Motor neuron (in vitro differentiated cells): ENCODE results near the gene NSUN6. TPM values are rescaled to one million over a fixed set of nuclear protein-coding genes. Genes with fewer than 3 reads are reported as not detected.
"Not testable (repeated sequence)": the region's sequence is repeated elsewhere in the genome, so short reads cannot be mapped to it uniquely, and the experiment has no call there.

ENCODE experiments used
- ATAC-seq, 8 experiments: fragments of 200-7000 bp; cut with Tn5 transposase; replicated peaks in 6 of 8; 2 replicates each; pipeline ENCODE4 v1.8.0; 2021; ENCODE audit warnings: mild to moderate bottlenecking in 8 of 8, moderate library complexity in 8 of 8
- H3K27ac ChIP-seq, 2 donors: fragments of 250-450 bp; sonication (Bioruptor Pico); 2 replicates each; pipeline ENCODE4 v1.9.0; 2021; ENCODE audit warnings: antibody characterized with exemption in 2 of 2, mild to moderate bottlenecking in 2 of 2, moderate library complexity in 1 of 2
- H3K4me1 ChIP-seq, 2 donors: fragments of 250-450 bp; sonication (Bioruptor Pico); replicated peaks in 1 of 2; 2 replicates each; pipeline ENCODE4 v1.6.1; 2021; ENCODE audit warnings: antibody characterized with exemption in 2 of 2, mild to moderate bottlenecking in 2 of 2, moderate library complexity in 1 of 2
- H3K4me3 ChIP-seq, 5 donors: fragments of 250-450 bp; sonication (Bioruptor Pico); 2 replicates each; pipeline ENCODE4 v1.9.0; 2021; ENCODE audit warnings: antibody characterized with exemption in 5 of 5, mild to moderate bottlenecking in 5 of 5, moderate library complexity in 4 of 5
- WGBS, 10 experiments: fragments of 450-650 bp; shearing (Covaris generic); methylation state at CpG; one replicate each; pipeline ENCODE4 v1.0.0; 2022; 5-methylcytosine and 5-hydroxymethylcytosine counted together
- in situ Hi-C, 9 experiments: fragments of 400-800 bp; cut with MboI; loops; one replicate each; pipeline ENCODE4 v1.15.0; 2021; ENCODE audit warnings: low sequenced_read_pairs in 9 of 9, low pct_unique_long_range_greater_than_20kb in 2 of 9; ENCODE audit not compliant: unreplicated experiment in 9 of 9
- total RNA-seq, 8 experiments: library from RNA; unstranded; fragments of 300-600 nt; gene quantifications; 2 replicates each; pipeline versions ENCODE4 v1.2.3 to v1.2.4, GENCODE V29; 2022

NSUN6 gene
- total RNA-seq, 8 experiments from 2014 or later = 13.0 to 37.4 (median 23.9) TPM

- in situ Hi-C loops = no loop called here
- peaks cover 0 to 3% of the 10 kb centered on the region in 2 donors for H3K4me1 ChIP-seq
- no peak for ATAC-seq
- no peak overlapping the region for H3K27ac ChIP-seq
- H3K4me3 ChIP-seq = no peak overlapping the region
- WGBS, 10 experiments = 56 to 100% (median 93%) methylated on average over 2 to 5 of the region's 5 CpGs
Measured at GRCh38 chr10:18625886-18626285, 25.5 kb downstream of the NSUN6 start.

GRCh38 chr10:18623671-18624070, 27.7 kb downstream of the NSUN6 start:
- WGBS, 10 experiments = 13 to 100% (median 40%) methylated on average over 1 of the region's 1 CpG; no CpG with 5 or more reads in 5 of the 10 experiments
- H3K4me3 ChIP-seq, H3K4me1 ChIP-seq, H3K27ac ChIP-seq: not testable (repeated sequence)
- ATAC-seq = peak in 1 of 8 experiments; percentile 21
- in situ Hi-C loops = loop anchor here in 3 of 9 experiments (25.0 kb wide), 1 partner anchor 111 kb away; no protein-coding TSS in a partner anchor

- no peak overlapping the region for H3K27ac ChIP-seq
- H3K4me3 ChIP-seq = no peak overlapping the region
- ATAC-seq = no peak
- in situ Hi-C loops = loop anchor here in 3 of 9 experiments (25.0 kb wide), 1 partner anchor 109 kb away; no protein-coding TSS in a partner anchor
- H3K4me1 ChIP-seq = no peaks in the 10 kb centered on the region
Measured at GRCh38 chr10:18620856-18621255, 30.5 kb downstream of the NSUN6 start.

- no peak overlapping the region for H3K27ac ChIP-seq
Measured at GRCh38 chr10:18619016-18619415, 32.4 kb downstream of the NSUN6 start.

GRCh38 chr10:18616337-18616736, 35.0 kb downstream of the NSUN6 start:
- WGBS, 10 experiments = 49 to 100% (median 82%) methylated on average over 3 of the region's 3 CpGs; no CpG with 5 or more reads in 1 of the 10 experiments

More at GRCh38 chr10:18619016-18619415, 32.4 kb downstream of the NSUN6 start:
- WGBS, 10 experiments = 10 to 100% (median 86%) methylated on average over 1 to 3 of the region's 3 CpGs; no CpG with 5 or more reads in 4 of the 10 experiments
- Histone ChIP-seq H3K4me3 (no peak overlapping the region), H3K4me1 (no peaks in the 10 kb centered on the region)
- ATAC-seq = no peak
- in situ Hi-C loops = loop anchor here in 3 of 9 experiments (25.0 kb wide), 1 partner anchor 107 kb away; no protein-coding TSS in a partner anchor

GRCh38 chr10:18615618-18616017, 35.8 kb downstream of the NSUN6 start:
- in situ Hi-C loops = loop anchor here in 3 of 9 experiments (25.0 kb wide), 1 partner anchor 103 kb away; no protein-coding TSS in a partner anchor
- Histone ChIP-seq H3K4me1 (peaks cover 0 to 3% of the 10 kb centered on the region in 2 donors), H3K27ac (no peak overlapping the region), H3K4me3 (no peak overlapping the region)
- 75 to 100% (median 98%) methylated on average over 1 to 4 of the region's 4 CpGs; no CpG with 5 or more reads in 1 of the 10 experiments for WGBS, 10 experiments
- ATAC-seq = no peak

More at GRCh38 chr10:18616337-18616736, 35.0 kb downstream of the NSUN6 start:
- Histone ChIP-seq H3K4me1 (no peaks in the 10 kb centered on the region), H3K4me3 (no peak overlapping the region), H3K27ac (no peak overlapping the region)
- in situ Hi-C loops = loop anchor here in 3 of 9 experiments (25.0 kb wide), 1 partner anchor 104 kb away; no protein-coding TSS in a partner anchor
- ATAC-seq = no peak

GRCh38 chr10:18611168-18611567, 40.2 kb downstream of the NSUN6 start:
- no peak overlapping the region for H3K27ac ChIP-seq
- ATAC-seq = no peak
- H3K4me3 ChIP-seq = no peak overlapping the region
- in situ Hi-C loops = loop anchor here in 3 of 9 experiments (25.0 kb wide), 1 partner anchor 99 kb away; no protein-coding TSS in a partner anchor
- H3K4me1 ChIP-seq = peaks cover 0 to 3% of the 10 kb centered on the region in 2 donors
- WGBS, 10 experiments = 83 to 100% (median 90%) methylated on average over 1 to 4 of the region's 4 CpGs; no CpG with 5 or more reads in 3 of the 10 experiments

- in situ Hi-C loops = loop anchor here in 3 of 9 experiments (25.0 kb wide), 1 partner anchor 98 kb away; no protein-coding TSS in a partner anchor
- H3K4me3 ChIP-seq = no peak overlapping the region
- 49 to 100% (median 70%) methylated on average over 1 to 3 of the region's 3 CpGs; no CpG with 5 or more reads in 1 of the 10 experiments for WGBS, 10 experiments
- ATAC-seq = peak in 7 of 8 experiments; percentile 79 to 99 (median 91)
- peak overlapping the region in 1 of 2 donors; percentile 57 for H3K27ac ChIP-seq
- H3K4me1 ChIP-seq = peaks cover 0 to 3% of the 10 kb centered on the region in 2 donors
Measured at GRCh38 chr10:18610517-18610916, 40.9 kb downstream of the NSUN6 start.

- ATAC-seq = no peak
- Histone ChIP-seq H3K27ac (no peak overlapping the region), H3K4me3 (no peak overlapping the region), H3K4me1 (peaks cover 0 to 3% of the 10 kb centered on the region in 2 donors)
- 78 to 100% (median 88%) methylated on average over 2 to 6 of the region's 6 CpGs; no CpG with 5 or more reads in 1 of the 10 experiments for WGBS, 10 experiments
- in situ Hi-C loops = loop anchor here in 3 of 9 experiments (25.0 kb wide), 1 partner anchor 96 kb away; no protein-coding TSS in a partner anchor
Measured at GRCh38 chr10:18608596-18608995, 42.8 kb downstream of the NSUN6 start.

- peak in 4 of 8 experiments; percentile 16 to 89 (median 88) for ATAC-seq
- in situ Hi-C loops = loop anchor here in 3 of 9 experiments (25.0 kb wide), 1 partner anchor 95 kb away; no protein-coding TSS in a partner anchor
Measured at GRCh38 chr10:18607503-18608378, 43.6 kb downstream of the NSUN6 start.

GRCh38 chr10:18606051-18606695, 45.2 kb downstream of the NSUN6 start:
- no peak for ATAC-seq
- in situ Hi-C loops = loop anchor here in 3 of 9 experiments (25.0 kb wide), 1 partner anchor 94 kb away; no protein-coding TSS in a partner anchor
- no peak overlapping the region for H3K27ac ChIP-seq
- no peak overlapping the region for H3K4me3 ChIP-seq
- peaks cover 0 to 3% of the 10 kb centered on the region in 2 donors for H3K4me1 ChIP-seq
- WGBS, 10 experiments = 86 to 100% (median 98%) methylated on average over 2 to 4 of the region's 4 CpGs; no CpG with 5 or more reads in 2 of the 10 experiments

More at GRCh38 chr10:18607503-18608378, 43.6 kb downstream of the NSUN6 start:
- Histone ChIP-seq H3K4me1 (peaks cover 0 to 3% of the 10 kb centered on the region in 2 donors), H3K4me3 (no peak overlapping the region), H3K27ac (no peak overlapping the region)
- WGBS, 10 experiments = 0 to 92% (median 67%) methylated on average over 1 of the region's 1 CpG; no CpG with 5 or more reads in 1 of the 10 experiments

GRCh38 chr10:18601321-18601720, 50.1 kb downstream of the NSUN6 start:
- 71 to 100% (median 100%) methylated on average over 1 to 2 of the region's 2 CpGs; no CpG with 5 or more reads in 1 of the 10 experiments for WGBS, 10 experiments
- no peak for ATAC-seq

More at GRCh38 chr10:18601321-18601720, 50.1 kb downstream of the NSUN6 start:
- in situ Hi-C loops = loop anchor here in 3 of 9 experiments (25.0 kb wide), 1 partner anchor 89 kb away; no protein-coding TSS in a partner anchor
- Histone ChIP-seq H3K4me1 (no peaks in the 10 kb centered on the region), H3K4me3 (no peak overlapping the region), H3K27ac (no peak overlapping the region)
